HT-29 (cell line): ENCODE results near the gene VTA1. TPM values are rescaled to one million over a fixed set of nuclear protein-coding genes. Genes with fewer than 3 reads are reported as not detected.
A peak's percentile ranks its signal among the peaks of the same experiment; 100 is the strongest.
"Not testable (repeated sequence)": the region's sequence is repeated elsewhere in the genome, so short reads cannot be mapped to it uniquely, and the experiment has no call there.

ENCODE experiments used
- DNase-seq: peaks from one replicate; pipeline ENCODE4 v3.0.0-alpha.2; 2015; ENCODE audit warnings: low spot score
- total RNA-seq: library from RNA; depleted of rRNA; stranded (reverse); fragments of >200 nt; shearing (Covaris generic); gene quantifications from 2 replicates; pipeline ENCODE4 v1.2.3, GENCODE V29; 2014

VTA1 gene
- total RNA-seq, 1 experiment from 2014 or later = 24.7 TPM

GRCh38 chr6:142225552-142225951 lies 78.5 kb downstream of the VTA1 start:
- DNase-seq = no peak

- no peak for DNase-seq
These were observed 79.7 kb downstream of the VTA1 start for GRCh38 chr6:142226731-142227130.

GRCh38 chr6:142229518-142230270 lies 82.6 kb downstream of the VTA1 start:
- not testable (repeated sequence) for DNase-seq

- DNase-seq = peak; percentile 48
These were observed 85.4 kb downstream of the VTA1 start for GRCh38 chr6:142232206-142233044.

GRCh38 chr6:142233945-142234682 lies 87.1 kb downstream of the VTA1 start:
- no peak for DNase-seq

GRCh38 chr6:142235272-142235671 lies 88.2 kb downstream of the VTA1 start:
- DNase-seq = no peak

GRCh38 chr6:142235791-142236190 lies 88.7 kb downstream of the VTA1 start:
- no peak for DNase-seq

GRCh38 chr6:142236691-142237090 lies 89.6 kb downstream of the VTA1 start:
- DNase-seq = no peak

- DNase-seq = no peak
These were observed 91.8 kb downstream of the VTA1 start for GRCh38 chr6:142238881-142239280.

GRCh38 chr6:142240179-142240578 lies 93.1 kb downstream of the VTA1 start:
- DNase-seq = no peak

- no peak for DNase-seq
These were observed 94.0 kb downstream of the VTA1 start for GRCh38 chr6:142241061-142241460.

- DNase-seq = no peak
These were observed 95.2 kb downstream of the VTA1 start for GRCh38 chr6:142242269-142242668.

GRCh38 chr6:142246960-142247359 lies 99.9 kb downstream of the VTA1 start:
- no peak for DNase-seq

- DNase-seq = no peak
These were observed 102.2 kb downstream of the VTA1 start for GRCh38 chr6:142249266-142249665.

- no peak for DNase-seq
These were observed 104.9 kb downstream of the VTA1 start for GRCh38 chr6:142251930-142252445.

- no peak for DNase-seq
These were observed 107.5 kb downstream of the VTA1 start for GRCh38 chr6:142254513-142254912.

- DNase-seq = no peak
These were observed 108.7 kb downstream of the VTA1 start for GRCh38 chr6:142255785-142256184.

GRCh38 chr6:142258305-142258704 lies 111.2 kb downstream of the VTA1 start:
- no peak for DNase-seq

GRCh38 chr6:142258757-142259156 lies 111.7 kb downstream of the VTA1 start:
- no peak for DNase-seq

GRCh38 chr6:142260748-142261147 lies 113.7 kb downstream of the VTA1 start:
- no peak for DNase-seq

GRCh38 chr6:142262231-142262630 lies 115.2 kb downstream of the VTA1 start:
- DNase-seq = no peak

GRCh38 chr6:142265476-142265875 lies 118.4 kb downstream of the VTA1 start:
- no peak for DNase-seq
